NCI-H82 (cell line): ENCODE data around the gene MAGED1.
"Not testable (repeated sequence)": the region's sequence is repeated elsewhere in the genome, so short reads cannot be mapped to it uniquely, and the experiment has no call there.

Experiments
- DNase-seq: peaks from one replicate; lab custom pipeline; 2025; lab: John Stamatoyannopoulos, UW

The MAGED1 gene

DNA sequence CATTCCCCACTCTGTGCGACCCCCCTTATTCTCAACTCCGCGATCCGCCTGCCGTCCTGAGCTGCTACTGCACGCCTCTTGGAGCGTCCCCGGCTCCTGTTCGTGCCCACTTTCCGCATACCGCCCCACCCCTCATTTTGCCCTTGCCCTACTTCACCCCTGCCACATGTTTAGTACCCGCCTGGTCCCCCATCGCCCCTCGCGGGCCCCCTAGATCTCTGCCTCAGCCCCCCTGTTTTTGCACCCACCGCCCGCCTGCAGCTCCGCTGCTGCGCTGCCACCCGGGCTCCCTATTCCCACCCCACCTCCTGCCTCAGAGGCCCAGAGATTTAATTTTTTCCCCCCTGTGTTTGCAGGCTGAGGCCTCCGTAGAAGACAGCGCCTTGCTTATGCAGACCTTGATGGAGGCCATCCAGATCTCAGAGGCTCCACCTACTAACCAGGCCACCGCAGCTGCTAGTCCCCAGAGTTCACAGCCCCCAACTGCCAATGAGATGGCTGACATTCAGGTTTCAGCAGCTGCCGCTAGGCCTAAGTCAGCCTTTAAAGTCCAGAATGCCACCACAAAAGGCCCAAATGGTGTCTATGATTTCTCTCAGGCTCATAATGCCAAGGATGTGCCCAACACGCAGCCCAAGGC lies 1.4 kb downstream of the MAGED1 start:
- peak; percentile 76 for DNase-seq

- DNase-seq: no peak
Observed at GRCh38 chrX:51896626-51897025, 3.2 kb downstream of the MAGED1 start.

- DNase-seq: no peak
Observed at GRCh38 chrX:51899741-51900140, 6.3 kb downstream of the MAGED1 start.

DNA sequence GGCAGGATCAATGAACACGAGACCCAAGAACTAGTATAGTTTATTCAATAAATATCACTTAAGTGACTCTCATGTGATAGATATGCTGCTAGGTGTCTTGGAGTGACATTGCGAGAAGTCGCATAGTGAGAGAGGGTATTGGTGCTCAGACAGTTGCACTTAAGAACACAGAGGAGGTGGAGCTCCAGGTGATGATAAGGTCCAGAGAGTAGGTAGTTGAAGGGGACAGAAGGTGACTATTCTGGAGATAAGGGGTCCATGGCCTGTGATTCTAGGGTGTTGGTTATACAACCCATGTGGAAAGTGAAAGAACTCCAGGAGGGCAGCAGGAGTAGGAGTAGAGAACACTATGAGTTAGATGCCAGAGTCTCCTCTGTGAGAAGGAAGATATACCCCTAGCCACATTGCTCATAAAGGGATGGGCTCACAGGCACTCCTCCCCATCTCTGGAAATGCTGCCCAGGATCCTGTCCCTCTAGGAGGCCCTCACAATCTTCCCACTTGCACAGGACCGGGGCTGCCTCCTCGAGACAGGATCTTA lies 9.2 kb downstream of the MAGED1 start:
- DNase-seq: no peak

DNA sequence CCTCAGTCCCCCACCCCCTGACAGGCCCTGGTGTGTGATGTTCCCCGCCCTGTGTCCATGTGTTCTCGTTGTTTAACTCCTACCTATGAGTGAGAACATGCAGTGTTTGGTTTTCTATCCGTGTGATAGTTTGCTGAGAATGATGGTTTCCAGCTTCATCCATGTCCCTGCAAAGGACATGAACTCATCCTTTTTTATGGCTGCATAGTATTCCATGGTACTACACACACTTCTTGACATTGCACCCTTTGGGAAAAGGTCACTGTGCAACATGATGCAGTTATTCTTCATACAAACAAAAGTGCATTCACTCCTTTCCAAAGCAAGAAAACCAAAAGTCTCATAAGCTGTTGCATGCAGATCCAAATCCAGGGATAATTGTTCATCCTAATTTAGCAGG lies 11.7 kb downstream of the MAGED1 start:
- DNase-seq: not testable (repeated sequence)

DNA sequence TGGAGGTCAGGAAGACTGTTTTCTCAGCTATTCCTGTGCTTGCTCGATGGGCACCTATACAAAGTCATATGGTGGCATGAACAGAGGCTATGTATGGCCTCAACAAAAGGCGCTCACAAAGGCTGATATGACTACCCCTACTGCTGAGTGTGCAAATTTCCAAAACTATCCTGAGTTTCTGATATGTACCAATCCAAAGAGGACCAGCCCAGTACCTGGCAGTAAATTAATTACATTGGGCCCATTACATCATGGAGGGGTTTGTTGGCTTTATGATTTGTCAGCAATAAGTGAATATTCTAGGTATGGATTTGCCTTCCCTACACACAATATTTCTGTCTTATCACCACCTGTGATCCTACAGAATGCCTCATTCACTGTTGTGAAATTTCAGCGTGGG lies 12.3 kb downstream of the MAGED1 start:
- DNase-seq: no peak

- DNase-seq: no peak
Observed at GRCh38 chrX:51917604-51918003, 24.2 kb downstream of the MAGED1 start.

GRCh38 chrX:51922561-51922960 lies 29.1 kb downstream of the MAGED1 start:
- peak; percentile 96 for DNase-seq

GRCh38 chrX:51931566-51932150 lies 38.2 kb downstream of the MAGED1 start:
- no peak for DNase-seq
